Measurements from ENCODE around the gene SCUBE1.

- TF ChIP-seq, protein P1, sequence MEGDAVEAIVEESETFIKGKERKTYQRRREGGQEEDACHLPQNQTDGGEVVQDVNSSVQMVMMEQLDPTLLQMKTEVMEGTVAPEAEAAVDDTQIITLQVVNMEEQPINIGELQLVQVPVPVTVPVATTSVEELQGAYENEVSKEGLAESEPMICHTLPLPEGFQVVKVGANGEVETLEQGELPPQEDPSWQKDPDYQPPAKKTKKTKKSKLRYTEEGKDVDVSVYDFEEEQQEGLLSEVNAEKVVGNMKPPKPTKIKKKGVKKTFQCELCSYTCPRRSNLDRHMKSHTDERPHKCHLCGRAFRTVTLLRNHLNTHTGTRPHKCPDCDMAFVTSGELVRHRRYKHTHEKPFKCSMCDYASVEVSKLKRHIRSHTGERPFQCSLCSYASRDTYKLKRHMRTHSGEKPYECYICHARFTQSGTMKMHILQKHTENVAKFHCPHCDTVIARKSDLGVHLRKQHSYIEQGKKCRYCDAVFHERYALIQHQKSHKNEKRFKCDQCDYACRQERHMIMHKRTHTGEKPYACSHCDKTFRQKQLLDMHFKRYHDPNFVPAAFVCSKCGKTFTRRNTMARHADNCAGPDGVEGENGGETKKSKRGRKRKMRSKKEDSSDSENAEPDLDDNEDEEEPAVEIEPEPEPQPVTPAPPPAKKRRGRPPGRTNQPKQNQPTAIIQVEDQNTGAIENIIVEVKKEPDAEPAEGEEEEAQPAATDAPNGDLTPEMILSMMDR (IDR thresholded peaks at IDR 0.05), result no peak
- no peak for TF ChIP-seq POLR2A (IDR thresholded peaks at IDR 0.05)
These were observed 137.9 kb downstream of the SCUBE1 start for GRCh38 chr22:43205261-43205691.
